Right atrium auricular region (tissue), 2 donors: ENCODE results near the gene PTH1R. TPM values are rescaled to one million over a fixed set of nuclear protein-coding genes. Genes with fewer than 3 reads are reported as not detected.

Experiments
- DNase-seq: peaks from one replicate; pipeline ENCODE4 v3.0.0-alpha.2; 2019; ENCODE audit warnings: low spot score
- H3K27ac ChIP-seq, 2 donors: fragments of 200-600 bp; sonication (generic); 1 replicate in 1 of 2; 2 replicates in 1 of 2; pipeline ENCODE4 v1.5.1; 2016 to 2019
- H3K27me3 ChIP-seq, 2 donors: fragments of 200-600 bp; sonication (generic); one replicate each; pipeline versions ENCODE4 v1.5.1 to v1.6.0; 2017 to 2019
- H3K36me3 ChIP-seq: fragments of 200-600 bp; sonication (generic); one replicate; pipeline ENCODE4 v1.5.1; 2016
- H3K4me1 ChIP-seq, 2 donors: fragments of 200-600 bp; sonication (generic); one replicate each; pipeline versions ENCODE4 v1.5.1 to v1.6.0; 2017 to 2019
- H3K4me3 ChIP-seq, 2 donors: fragments of 200-600 bp; sonication (generic); 1 replicate in 1 of 2; 2 replicates in 1 of 2; pipeline ENCODE4 v1.5.1; 2017 to 2019; ENCODE audit warnings: mild to moderate bottlenecking in 1 of 2, moderate library complexity in 1 of 2
- H3K9me3 ChIP-seq, 2 donors: fragments of 200-600 bp; sonication (generic); one replicate each; pipeline ENCODE4 v1.5.1; 2019
- CTCF ChIP-seq, 2 donors: fragments of 200-600 bp; sonication (generic); IDR thresholded peaks; one replicate each; pipeline ENCODE4 v1.5.1; 2019; ENCODE audit warnings: antibody characterized with exemption in 2 of 2
- total RNA-seq, 2 donors: library from RNA; depleted of rRNA; stranded (reverse); fragments of >200 nt; gene quantifications; one replicate each; pipeline ENCODE4 v1.1.0, GENCODE V29; 2016

PTH1R gene
- total RNA-seq, 2 donors from 2014 or later, result 7.2 to 10.1 TPM

- no peak for DNase-seq
- no peaks in the 10 kb centered on the region for H3K9me3 ChIP-seq
- no peaks in the 10 kb centered on the region for H3K27me3 ChIP-seq
- H3K4me1 ChIP-seq, result peaks cover 0 to 24% of the 10 kb centered on the region in 2 donors
- no peaks in the 10 kb centered on the region for H3K36me3 ChIP-seq
- H3K4me3 ChIP-seq, result no peak overlapping the region
- no peak for TF ChIP-seq CTCF (IDR thresholded peaks at IDR 0.05)
- H3K27ac ChIP-seq, result no peak overlapping the region
Measured at GRCh38 chr3:46897829-46898320, 20.4 kb downstream of the PTH1R start.

GRCh38 chr3:46898321-46899150 is 21.0 kb downstream of the PTH1R start:
- no peak for DNase-seq
- H3K27ac ChIP-seq, result no peak overlapping the region

GRCh38 chr3:46899151-46900006 is 21.9 kb downstream of the PTH1R start:
- Histone ChIP-seq H3K27ac (no peak overlapping the region), H3K36me3 (no peaks in the 10 kb centered on the region), H3K9me3 (no peaks in the 10 kb centered on the region), H3K4me3 (no peak overlapping the region), H3K27me3 (no peaks in the 10 kb centered on the region), H3K4me1 (peaks cover 0 to 23% of the 10 kb centered on the region in 2 donors)
- TF ChIP-seq CTCF (IDR thresholded peaks at IDR 0.05), result no peak
- DNase-seq, result no peak

More at GRCh38 chr3:46898321-46899150, 21.0 kb downstream of the PTH1R start:
- TF ChIP-seq CTCF (IDR thresholded peaks at IDR 0.05), result no peak
- Histone ChIP-seq H3K4me3 (peak overlapping the region in 1 of 2 donors; percentile 24), H3K4me1 (peaks cover 0 to 21% of the 10 kb centered on the region in 2 donors), H3K36me3 (no peaks in the 10 kb centered on the region), H3K27me3 (no peaks in the 10 kb centered on the region), H3K9me3 (no peaks in the 10 kb centered on the region)

GRCh38 chr3:46900007-46900292 is 22.4 kb downstream of the PTH1R start:
- DNase-seq, result no peak
- H3K9me3 ChIP-seq, result no peaks in the 10 kb centered on the region
- H3K27me3 ChIP-seq, result no peaks in the 10 kb centered on the region
- H3K36me3 ChIP-seq, result no peaks in the 10 kb centered on the region
- H3K4me3 ChIP-seq, result no peak overlapping the region
- TF ChIP-seq CTCF (IDR thresholded peaks at IDR 0.05), result no peak
- H3K27ac ChIP-seq, result no peak overlapping the region
- peaks cover 0 to 23% of the 10 kb centered on the region in 2 donors for H3K4me1 ChIP-seq

- Histone ChIP-seq H3K4me1 (peaks cover 0 to 23% of the 10 kb centered on the region in 2 donors), H3K4me3 (no peak overlapping the region), H3K27me3 (no peaks in the 10 kb centered on the region), H3K9me3 (no peaks in the 10 kb centered on the region), H3K27ac (no peak overlapping the region), H3K36me3 (no peaks in the 10 kb centered on the region)
- TF ChIP-seq CTCF (IDR thresholded peaks at IDR 0.05), result no peak
- no peak for DNase-seq
Measured at GRCh38 chr3:46900356-46900755, 22.8 kb downstream of the PTH1R start.
